IMR-90 (cell line): ENCODE measurements around the gene NFIA. TPM values are rescaled to one million over a fixed set of nuclear protein-coding genes. Genes with fewer than 3 reads are reported as not detected.

Experiments
- ATAC-seq: fragments of 200-7000 bp; cut with Tn5 transposase; 2 replicates; pipeline ENCODE4 v1.9.1; 2020; ENCODE audit warnings: low read depth, mild to moderate bottlenecking, moderate library complexity
- BruUV-seq: library from RNA; stranded (reverse); fragments of 400-500 nt; replicated peaks from 2 replicates; lab custom pipeline; 2021; lab: Mats Ljungman, UMichigan
- CTCF ChIA-PET: fragments of 300-600 bp; formaldehyde crosslinking; extraction: SDS; loops from one replicate; lab custom pipeline; 2021; ENCODE audit warnings: antibody characterized with exemption; lab: Yijun Ruan, JAX
- POLR2A ChIA-PET: fragments of 300-600 bp; sonication (Branson Sonifier 250); formaldehyde crosslinking; loops from one replicate; lab custom pipeline; 2022; ENCODE audit warnings: antibody characterized with exemption; ENCODE audit not compliant: unreplicated experiment; lab: Charles Lee
- DNase-seq: peaks from one replicate; pipeline ENCODE4 v3.0.0; 2013
- H2AFZ ChIP-seq: replicated peaks from 2 replicates; pipeline ENCODE3; 2013; ENCODE audit warnings: low read length, mild to moderate bottlenecking; ENCODE audit not compliant: poor library complexity
- H2AK5ac ChIP-seq: 2 replicates; pipeline ENCODE4 v1.6.1; 2013; ENCODE audit warnings: low read depth, low read length, inconsistent platforms
- H2AK9ac ChIP-seq: replicated peaks from 2 replicates; pipeline ENCODE3; 2013; ENCODE audit warnings: mild to moderate bottlenecking, low read depth, low read length, moderate library complexity; ENCODE audit not compliant: poor library complexity
- H2BK120ac ChIP-seq: 2 replicates; pipeline ENCODE4 v1.6.1; 2013; ENCODE audit warnings: low read depth, low read length, inconsistent platforms
- H2BK15ac ChIP-seq: 3 replicates; pipeline ENCODE4 v1.6.1; 2013; ENCODE audit warnings: low read depth, low read length, inconsistent platforms
- H2BK20ac ChIP-seq: 2 replicates; pipeline ENCODE4 v1.6.1; 2013; ENCODE audit warnings: low read depth, mild to moderate bottlenecking, inconsistent platforms, low read length, moderate library complexity
- H2BK5ac ChIP-seq: 2 replicates; pipeline ENCODE4 v1.6.1; 2013; ENCODE audit warnings: mild to moderate bottlenecking, low read depth, low read length, inconsistent platforms; ENCODE audit not compliant: poor library complexity, severe bottlenecking
- H3K14ac ChIP-seq: replicated peaks from 2 replicates; pipeline ENCODE4 v1.6.1; 2013; ENCODE audit warnings: low read depth, low read length, inconsistent platforms
- H3K18ac ChIP-seq: 2 replicates; pipeline ENCODE4 v1.6.1; 2013; ENCODE audit warnings: low read depth, low read length, control low read depth
- H3K23ac ChIP-seq: 2 replicates; pipeline ENCODE4 v1.6.1; 2013; ENCODE audit warnings: low read depth, low read length, inconsistent platforms
- H3K27ac ChIP-seq: 2 replicates; pipeline ENCODE4 v1.5.1; 2013; ENCODE audit warnings: mild to moderate bottlenecking, control low read depth, low read length; ENCODE audit not compliant: insufficient read depth
- H3K27me3 ChIP-seq: 2 replicates; pipeline ENCODE4 v1.6.1; 2013; ENCODE audit warnings: low read length; ENCODE audit not compliant: control insufficient read depth, insufficient read depth
- H3K36me3 ChIP-seq: 2 replicates; pipeline ENCODE4 v1.6.1; 2013; ENCODE audit warnings: low read length, mixed read lengths; ENCODE audit not compliant: control insufficient read depth, insufficient read depth
- H3K4ac ChIP-seq: 2 replicates; pipeline ENCODE4 v1.6.1; 2013; ENCODE audit warnings: low read depth, low read length, inconsistent platforms
- H3K4me1 ChIP-seq: 2 replicates; pipeline ENCODE4 v1.6.1; 2013; ENCODE audit warnings: low read length, mixed read lengths; ENCODE audit not compliant: control insufficient read depth, insufficient read depth
- H3K4me2 ChIP-seq: 2 replicates; pipeline ENCODE4 v1.6.1; 2013; ENCODE audit warnings: low read depth, mild to moderate bottlenecking, control low read depth, low read length, moderate library complexity
- H3K4me3 ChIP-seq: 2 replicates; pipeline ENCODE4 v1.5.1; 2013; ENCODE audit warnings: low read depth, mild to moderate bottlenecking, control low read depth, low read length, moderate library complexity; ENCODE audit not compliant: insufficient read depth
- H3K56ac ChIP-seq: 2 replicates; pipeline ENCODE4 v1.6.1; 2013; ENCODE audit warnings: low read length, inconsistent platforms; ENCODE audit not compliant: insufficient read depth; ENCODE audit errors: extremely low read depth
- H3K79me1 ChIP-seq, 2 experiments: 2 replicates each; pipeline ENCODE4 v1.6.1; 2013; ENCODE audit warnings: low read length in 2 of 2, inconsistent platforms in 1 of 2, low read depth in 1 of 2
- H3K9ac ChIP-seq: 2 replicates; pipeline ENCODE4 v1.6.1; 2013; ENCODE audit warnings: low read depth, low read length, control low read depth
- H3K9me1 ChIP-seq: 2 replicates; pipeline ENCODE4 v1.6.1; 2013; ENCODE audit warnings: low read length, inconsistent platforms; ENCODE audit not compliant: insufficient read depth
- H3K9me3 ChIP-seq: 2 replicates; pipeline ENCODE4 v1.6.1; 2013; ENCODE audit warnings: low read length; ENCODE audit not compliant: control insufficient read depth, insufficient read depth
- H4K20me1 ChIP-seq: 2 replicates; pipeline ENCODE4 v1.6.1; 2013; ENCODE audit warnings: low read length, inconsistent platforms; ENCODE audit not compliant: insufficient read depth
- H4K5ac ChIP-seq: 2 replicates; pipeline ENCODE4 v1.6.1; 2013; ENCODE audit warnings: mild to moderate bottlenecking, low read depth, low read length, control low read depth
- H4K8ac ChIP-seq, 2 experiments: 2 replicates each; pipeline ENCODE4 v1.6.1; 2013; ENCODE audit warnings: low read depth in 2 of 2, low read length in 2 of 2, control low read depth in 1 of 2, inconsistent platforms in 1 of 2
- H4K91ac ChIP-seq: 2 replicates; pipeline ENCODE4 v1.6.1; 2013; ENCODE audit warnings: low read depth, low read length, inconsistent platforms; ENCODE audit not compliant: insufficient read depth
- BHLHE40 ChIP-seq: fragments of 150-350 bp; IDR thresholded peaks from 2 replicates; pipeline ENCODE4 v1.6.1; 2016; ENCODE audit warnings: mild to moderate bottlenecking, low read depth, low read length
- CHD1 ChIP-seq: IDR thresholded peaks from 2 replicates; pipeline ENCODE4 v1.6.1; 2012; ENCODE audit warnings: low read depth, low read length, improper control_type of control experiment
- NFE2L2 ChIP-seq: fragments of 150-350 bp; IDR thresholded peaks from 2 replicates; pipeline ENCODE4 v1.6.1; 2016; ENCODE audit warnings: low read depth, mild to moderate bottlenecking, low read length
- RCOR1 ChIP-seq: IDR thresholded peaks from 2 replicates; pipeline ENCODE4 v1.6.1; 2012; ENCODE audit warnings: mild to moderate bottlenecking, low read length, improper control_type of control experiment; ENCODE audit not compliant: insufficient replicate concordance
- RFX5 ChIP-seq: IDR thresholded peaks from 2 replicates; pipeline ENCODE4 v1.8.0; 2012; ENCODE audit warnings: low read depth, mild to moderate bottlenecking, low read length, moderate library complexity
- WGBS, 2 experiments: methylation state at CpG; one replicate each; pipeline versions ENCODE4 v1.1.5 to v1.1.7; 2013; ENCODE audit warnings: missing lambda C conversion rate in 2 of 2; ENCODE audit not compliant: insufficient read length in 1 of 2; ENCODE audit errors: extremely low coverage in 2 of 2; 5-methylcytosine and 5-hydroxymethylcytosine counted together
- dilution Hi-C: fragments of 300-500 bp; cut with HindIII; formaldehyde crosslinking; loops from one replicate; pipeline ENCODE4 v1.14.3; 2018; ENCODE audit warnings: low sequenced_read_pairs; ENCODE audit not compliant: unreplicated experiment
- in situ Hi-C: fragments of 300-500 bp; cut with MboI; formaldehyde crosslinking; loops from 3 replicates; pipeline ENCODE4 v1.14.3; 2019; ENCODE audit warnings: low sequenced_read_pairs, inconsistent platforms, mixed read lengths
- intact Hi-C: fragments of 100-400 bp; cut with micrococcal nuclease; formaldehyde crosslinking; loops from 2 replicates; pipeline ENCODE4 v1.10.0; 2022
- polyA plus RNA-seq, 3 experiments: library from polyadenylated mRNA; depleted of rRNA; stranded (reverse); fragments of >200 nt; gene quantifications; 2 replicates each; pipeline ENCODE4 v1.2.3, GENCODE V29; 2012; ENCODE audit warnings: low replicate concordance in 1 of 3
- total RNA-seq: library from RNA; depleted of rRNA; stranded (reverse); fragments of >200 nt; gene quantifications from 2 replicates; pipeline ENCODE4 v1.2.3, GENCODE V29; 2012
- TF ChIP-seq, protein P1 (sequence below): fragments of 150-350 bp; IDR thresholded peaks from 2 replicates; pipeline ENCODE4 v1.6.1; 2017; ENCODE audit warnings: mild to moderate bottlenecking, antibody characterized with exemption, low read length, low read depth
- TF ChIP-seq, protein P2 (sequence below): conservative IDR thresholded peaks from 2 replicates; pipeline ENCODE4 v1.5.1; 2012; ENCODE audit warnings: mild to moderate bottlenecking, low read depth, low read length, improper control_type of control experiment

NFIA gene
- total and polyA plus RNA-seq, 2 of the 4 experiments (the other 2 are of a cell fraction), result 1.6 to 2.2 TPM

DNA sequence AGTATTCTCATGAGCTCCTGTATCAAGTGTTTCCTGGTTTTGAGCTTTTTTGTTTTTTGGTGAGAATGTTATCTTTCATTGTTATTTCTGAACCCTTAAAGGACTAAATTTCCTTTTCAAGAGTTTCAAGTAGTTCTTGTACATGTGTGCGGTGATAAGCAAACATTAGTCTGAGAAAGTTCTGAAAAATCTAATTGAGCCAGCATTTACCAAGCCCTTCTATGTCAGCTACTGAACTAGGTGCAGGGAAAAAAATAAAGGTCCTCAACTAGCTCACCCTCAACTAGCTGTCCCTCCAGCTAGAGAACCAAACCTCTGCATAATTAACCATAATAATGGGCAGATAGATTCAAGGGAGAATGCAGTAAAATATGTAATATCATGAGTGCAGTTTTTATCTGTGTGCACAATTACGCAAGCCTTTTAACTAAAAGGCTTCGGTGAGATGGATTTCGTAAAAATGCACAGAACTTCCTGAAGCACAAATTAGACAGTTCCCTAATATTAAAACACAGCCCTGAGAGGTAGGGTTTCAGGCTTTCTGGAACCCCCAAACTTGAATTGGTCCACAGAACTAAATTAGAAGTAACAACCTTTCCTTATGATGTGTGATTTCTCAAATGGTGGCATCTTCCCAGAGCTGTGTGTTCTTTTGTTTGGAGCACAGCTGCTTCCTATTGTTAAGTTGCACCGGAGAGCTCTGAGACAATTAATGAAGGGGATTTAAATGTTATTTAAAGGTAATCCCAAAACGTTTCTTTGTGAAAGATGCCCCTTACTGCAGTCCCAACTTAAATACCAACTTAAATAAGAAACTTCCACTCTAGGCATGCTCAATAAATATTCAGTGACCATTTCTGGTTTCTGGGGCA is 165.8 kb downstream of the NFIA start (continued):
- TF ChIP-seq, protein P1, sequence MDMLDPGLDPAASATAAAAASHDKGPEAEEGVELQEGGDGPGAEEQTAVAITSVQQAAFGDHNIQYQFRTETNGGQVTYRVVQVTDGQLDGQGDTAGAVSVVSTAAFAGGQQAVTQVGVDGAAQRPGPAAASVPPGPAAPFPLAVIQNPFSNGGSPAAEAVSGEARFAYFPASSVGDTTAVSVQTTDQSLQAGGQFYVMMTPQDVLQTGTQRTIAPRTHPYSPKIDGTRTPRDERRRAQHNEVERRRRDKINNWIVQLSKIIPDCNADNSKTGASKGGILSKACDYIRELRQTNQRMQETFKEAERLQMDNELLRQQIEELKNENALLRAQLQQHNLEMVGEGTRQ, result no peak
- no peak for TF ChIP-seq NFE2L2

DNA sequence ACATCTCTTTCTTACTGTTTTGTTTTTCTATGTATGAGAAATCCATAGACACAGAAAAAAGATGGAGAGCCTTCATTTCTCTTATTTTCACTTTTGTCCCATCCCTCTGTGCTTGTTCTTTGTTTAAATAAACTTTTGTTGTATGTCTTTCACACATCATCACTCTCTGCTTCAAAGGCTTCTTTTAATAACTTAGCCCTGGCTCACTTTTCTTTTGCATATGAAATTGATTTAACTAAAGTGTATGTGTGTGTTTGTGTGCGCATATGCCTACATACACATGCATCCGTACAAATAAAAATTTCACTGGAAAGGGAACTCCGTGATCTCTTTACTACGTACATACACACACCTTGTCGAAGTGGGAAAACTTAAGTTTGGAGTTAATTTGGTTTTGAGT is 168.6 kb downstream of the NFIA start:
- no peak overlapping the region for H4K91ac ChIP-seq
- peaks cover 2% of the 10 kb centered on the region; the same call in 1 of the 2 replicates for H3K4me1 ChIP-seq
- TF ChIP-seq, protein P2, sequence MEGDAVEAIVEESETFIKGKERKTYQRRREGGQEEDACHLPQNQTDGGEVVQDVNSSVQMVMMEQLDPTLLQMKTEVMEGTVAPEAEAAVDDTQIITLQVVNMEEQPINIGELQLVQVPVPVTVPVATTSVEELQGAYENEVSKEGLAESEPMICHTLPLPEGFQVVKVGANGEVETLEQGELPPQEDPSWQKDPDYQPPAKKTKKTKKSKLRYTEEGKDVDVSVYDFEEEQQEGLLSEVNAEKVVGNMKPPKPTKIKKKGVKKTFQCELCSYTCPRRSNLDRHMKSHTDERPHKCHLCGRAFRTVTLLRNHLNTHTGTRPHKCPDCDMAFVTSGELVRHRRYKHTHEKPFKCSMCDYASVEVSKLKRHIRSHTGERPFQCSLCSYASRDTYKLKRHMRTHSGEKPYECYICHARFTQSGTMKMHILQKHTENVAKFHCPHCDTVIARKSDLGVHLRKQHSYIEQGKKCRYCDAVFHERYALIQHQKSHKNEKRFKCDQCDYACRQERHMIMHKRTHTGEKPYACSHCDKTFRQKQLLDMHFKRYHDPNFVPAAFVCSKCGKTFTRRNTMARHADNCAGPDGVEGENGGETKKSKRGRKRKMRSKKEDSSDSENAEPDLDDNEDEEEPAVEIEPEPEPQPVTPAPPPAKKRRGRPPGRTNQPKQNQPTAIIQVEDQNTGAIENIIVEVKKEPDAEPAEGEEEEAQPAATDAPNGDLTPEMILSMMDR, result no peak
- TF ChIP-seq CHD1 (no peak), RFX5 (no peak), BHLHE40 (no peak), RCOR1 (no peak)
- in situ Hi-C loops, result no loop called here
- no peak overlapping the region for H3K27ac ChIP-seq
- H3K36me3 ChIP-seq, result no peaks in the 10 kb centered on the region
- BruUV-seq, result no TSS peak
- no peak overlapping the region for H3K56ac ChIP-seq
- no peaks in the 10 kb centered on the region for H4K20me1 ChIP-seq
- H3K4me2 ChIP-seq, result no peak overlapping the region
- H3K4me3 ChIP-seq, result no peak overlapping the region
- no peak overlapping the region for H2AK9ac ChIP-seq
- no peak overlapping the region for H2AFZ ChIP-seq
- H3K4ac ChIP-seq, result no peak overlapping the region
- POLR2A ChIA-PET, result no interaction called here
- H4K5ac ChIP-seq, result no peak overlapping the region
- intact Hi-C loops, result loop anchor here (5.0 kb wide), 1 partner anchor 194 kb away; no protein-coding TSS in a partner anchor
- no peak overlapping the region for H2BK20ac ChIP-seq
- no peak overlapping the region for H4K8ac ChIP-seq
- no peak overlapping the region for H3K23ac ChIP-seq
- no peaks in the 10 kb centered on the region; the same call in 1 of the 2 replicates for H3K27me3 ChIP-seq
- ATAC-seq (no peak), DNase-seq (no peak)
- H3K9ac ChIP-seq, result no peak overlapping the region
- H2BK5ac ChIP-seq, result no peak overlapping the region
- no peak overlapping the region for H3K18ac ChIP-seq
- CTCF ChIA-PET, result no interaction called here
- H2BK120ac ChIP-seq, result no peak overlapping the region
- WGBS, 2 experiments, result no CpG with 5 or more reads among the region's 5 CpGs
- no peak overlapping the region for H3K14ac ChIP-seq
- no peaks in the 10 kb centered on the region for H3K9me1 ChIP-seq
- no peaks in the 10 kb centered on the region for H3K79me1 ChIP-seq
- H3K9me3 ChIP-seq, result no peaks in the 10 kb centered on the region
- H2BK15ac ChIP-seq, result no peak overlapping the region
- dilution Hi-C loops, result no loop called here
- no peak overlapping the region for H2AK5ac ChIP-seq
